Measurements from ENCODE around the gene CTAGE8.
"Not testable (repeated sequence)": the region's sequence is repeated elsewhere in the genome, so short reads cannot be mapped to it uniquely, and the experiment has no call there.

Gene CTAGE8

GRCh38 chr7:144269188-144269587 is at the start of gene CTAGE8:
CTAGE8 (minus strand) TSS chr7:144269288; CDS start chr7:144269250, 38 bp downstream.
- DNase-seq (ENCODE audit: low spot score); in situ Hi-C loops (cut with MboI; ENCODE audit: low pct_unique_long_range_greater_than_20kb, low sequenced_read_pairs, unreplicated experiment): not testable (repeated sequence)

- in situ Hi-C loops (cut with MboI; ENCODE audit: low pct_unique_long_range_greater_than_20kb, low sequenced_read_pairs, unreplicated experiment): not testable (repeated sequence)
These were observed 48.4 kb upstream of the CTAGE8 start for GRCh38 chr7:144317537-144317936.

GRCh38 chr7:144311872-144312469 is 42.9 kb upstream of the CTAGE8 start, which contains the start of gene OR2A1:
OR2A1 (plus strand) TSS chr7:144312419; CDS start chr7:144318125, 5,706 bp downstream.
- DNase-seq (ENCODE audit: low spot score); in situ Hi-C loops (cut with MboI; ENCODE audit: low pct_unique_long_range_greater_than_20kb, low sequenced_read_pairs, unreplicated experiment): not testable (repeated sequence)

More at GRCh38 chr7:144317537-144317936, 48.4 kb upstream of the CTAGE8 start:
- not testable (repeated sequence) for DNase-seq (ENCODE audit: low spot score)

GRCh38 chr7:144311218-144311617 is 42.1 kb upstream of the CTAGE8 start:
- DNase-seq (ENCODE audit: low spot score); in situ Hi-C loops (cut with MboI; ENCODE audit: low pct_unique_long_range_greater_than_20kb, low sequenced_read_pairs, unreplicated experiment): not testable (repeated sequence)

GRCh38 chr7:144309702-144310101 is 40.6 kb upstream of the CTAGE8 start:
- DNase-seq (ENCODE audit: low spot score); in situ Hi-C loops (cut with MboI; ENCODE audit: low pct_unique_long_range_greater_than_20kb, low sequenced_read_pairs, unreplicated experiment): not testable (repeated sequence)

GRCh38 chr7:144305156-144305555 is 36.1 kb upstream of the CTAGE8 start:
- in situ Hi-C loops (cut with MboI; ENCODE audit: low pct_unique_long_range_greater_than_20kb, low sequenced_read_pairs, unreplicated experiment); DNase-seq (ENCODE audit: low spot score): not testable (repeated sequence)

GRCh38 chr7:144303607-144304006 is 34.5 kb upstream of the CTAGE8 start:
- in situ Hi-C loops (cut with MboI; ENCODE audit: low pct_unique_long_range_greater_than_20kb, low sequenced_read_pairs, unreplicated experiment); DNase-seq (ENCODE audit: low spot score): not testable (repeated sequence)

- in situ Hi-C loops (cut with MboI; ENCODE audit: low pct_unique_long_range_greater_than_20kb, low sequenced_read_pairs, unreplicated experiment); DNase-seq (ENCODE audit: low spot score): not testable (repeated sequence)
These were observed 33.7 kb upstream of the CTAGE8 start for GRCh38 chr7:144302578-144303303.

- DNase-seq (ENCODE audit: low spot score); in situ Hi-C loops (cut with MboI; ENCODE audit: low pct_unique_long_range_greater_than_20kb, low sequenced_read_pairs, unreplicated experiment): not testable (repeated sequence)
These were observed 24.9 kb upstream of the CTAGE8 start for GRCh38 chr7:144293794-144294499.

- in situ Hi-C loops (cut with MboI; ENCODE audit: low pct_unique_long_range_greater_than_20kb, low sequenced_read_pairs, unreplicated experiment); DNase-seq (ENCODE audit: low spot score): not testable (repeated sequence)
These were observed 23.5 kb upstream of the CTAGE8 start for GRCh38 chr7:144292384-144293161.

GRCh38 chr7:144291607-144292006 is 22.5 kb upstream of the CTAGE8 start:
- not testable (repeated sequence) for DNase-seq (ENCODE audit: low spot score)

GRCh38 chr7:144287171-144287784 is 18.2 kb upstream of the CTAGE8 start:
- in situ Hi-C loops (cut with MboI; ENCODE audit: low pct_unique_long_range_greater_than_20kb, low sequenced_read_pairs, unreplicated experiment); DNase-seq (ENCODE audit: low spot score): not testable (repeated sequence)

More at GRCh38 chr7:144291607-144292006, 22.5 kb upstream of the CTAGE8 start:
- in situ Hi-C loops (cut with MboI; ENCODE audit: low pct_unique_long_range_greater_than_20kb, low sequenced_read_pairs, unreplicated experiment): not testable (repeated sequence)

GRCh38 chr7:144283716-144284115 is 14.6 kb upstream of the CTAGE8 start:
- in situ Hi-C loops (cut with MboI; ENCODE audit: low pct_unique_long_range_greater_than_20kb, low sequenced_read_pairs, unreplicated experiment); DNase-seq (ENCODE audit: low spot score): not testable (repeated sequence)

GRCh38 chr7:144282490-144282889 is 13.4 kb upstream of the CTAGE8 start:
- in situ Hi-C loops (cut with MboI; ENCODE audit: low pct_unique_long_range_greater_than_20kb, low sequenced_read_pairs, unreplicated experiment): not testable (repeated sequence)

GRCh38 chr7:144281981-144282380 is 12.9 kb upstream of the CTAGE8 start:
- DNase-seq (ENCODE audit: low spot score); in situ Hi-C loops (cut with MboI; ENCODE audit: low pct_unique_long_range_greater_than_20kb, low sequenced_read_pairs, unreplicated experiment): not testable (repeated sequence)

More at GRCh38 chr7:144282490-144282889, 13.4 kb upstream of the CTAGE8 start:
- not testable (repeated sequence) for DNase-seq (ENCODE audit: low spot score)

- in situ Hi-C loops (cut with MboI; ENCODE audit: low pct_unique_long_range_greater_than_20kb, low sequenced_read_pairs, unreplicated experiment); DNase-seq (ENCODE audit: low spot score): not testable (repeated sequence)
These were observed 10.9 kb upstream of the CTAGE8 start for GRCh38 chr7:144280010-144280409.

GRCh38 chr7:144275281-144275680 is 6.2 kb upstream of the CTAGE8 start:
- in situ Hi-C loops (cut with MboI; ENCODE audit: low pct_unique_long_range_greater_than_20kb, low sequenced_read_pairs, unreplicated experiment): not testable (repeated sequence)

More at GRCh38 chr7:144275281-144275680, 6.2 kb upstream of the CTAGE8 start:
- not testable (repeated sequence) for DNase-seq (ENCODE audit: low spot score)

Measured in GM13977 (cell line).